HG03108 (cell line): Measurements from ENCODE around the gene RPP25.
"Not testable (repeated sequence)": the region's sequence is repeated elsewhere in the genome, so short reads cannot be mapped to it uniquely, and the experiment has no call there.

Experiments
- ATAC-seq: cut with Tn5 transposase; IDR thresholded peaks from one replicate; pipeline ENCODE4 v1.9.1; 2021; ENCODE audit warnings: moderate library complexity; ENCODE audit not compliant: unreplicated experiment

Gene RPP25

GRCh38 chr15:74963213-74963612, 6.6 kb upstream of the RPP25 start:
- no peak for ATAC-seq

GRCh38 chr15:74962671-74963070, 6.1 kb upstream of the RPP25 start:
- no peak for ATAC-seq

GRCh38 chr15:74962219-74962618, 5.6 kb upstream of the RPP25 start:
- no peak for ATAC-seq

- ATAC-seq = no peak
Observed at GRCh38 chr15:74961616-74962015, 5.0 kb upstream of the RPP25 start.

GRCh38 chr15:74960995-74961588, 4.5 kb upstream of the RPP25 start:
- no peak for ATAC-seq

GRCh38 chr15:74960286-74960685, 3.7 kb upstream of the RPP25 start:
- ATAC-seq = no peak

GRCh38 chr15:74959586-74959939, 3.0 kb upstream of the RPP25 start:
- ATAC-seq = no peak

GRCh38 chr15:74958908-74959585, 2.5 kb upstream of the RPP25 start:
- no peak for ATAC-seq

GRCh38 chr15:74958320-74958907, 1.8 kb upstream of the RPP25 start:
- no peak for ATAC-seq

- no peak for ATAC-seq
Observed at GRCh38 chr15:74957476-74958035, 984 bp upstream of the RPP25 start.

GRCh38 chr15:74955796-74956647, 550 bp downstream of the RPP25 start:
- peak; percentile 33 for ATAC-seq

- ATAC-seq = no peak
Observed at GRCh38 chr15:74955017-74955416, 1.6 kb downstream of the RPP25 start.

- ATAC-seq = no peak
Observed at GRCh38 chr15:74954515-74954914, 2.1 kb downstream of the RPP25 start.

GRCh38 chr15:74951006-74951405, 5.6 kb downstream of the RPP25 start:
- ATAC-seq = no peak

- no peak for ATAC-seq
Observed at GRCh38 chr15:74950078-74950908, 6.3 kb downstream of the RPP25 start.

- ATAC-seq = peak; percentile 86
Observed at GRCh38 chr15:74937590-74938371, 18.8 kb downstream of the RPP25 start, which contains the start of gene COX5A. Gene COX5A, minus strand, starts transcription at chr15:74938073. Its CDS starts 59 bp downstream, at chr15:74938014.

GRCh38 chr15:74937272-74937589, 19.3 kb downstream of the RPP25 start:
- ATAC-seq = no peak

- not testable (repeated sequence) for ATAC-seq
Observed at GRCh38 chr15:74935193-74935592, 21.4 kb downstream of the RPP25 start.

GRCh38 chr15:74933573-74933972, 23.0 kb downstream of the RPP25 start:
- no peak for ATAC-seq

GRCh38 chr15:74928771-74929198, 27.8 kb downstream of the RPP25 start:
- ATAC-seq = no peak
